Globus pallidus (tissue), 1 donor: ENCODE results near the gene ATP1A1.

Source experiments
- DNase-seq: peaks from one replicate; pipeline ENCODE4 v3.0.0-alpha.2; 2015; ENCODE audit warnings: low spot score

Gene ATP1A1

GRCh38 chr1:116391185-116391584, 18.1 kb downstream of the ATP1A1 start:
- DNase-seq = no peak

GRCh38 chr1:116392717-116393404, 19.8 kb downstream of the ATP1A1 start:
- no peak for DNase-seq

GRCh38 chr1:116393792-116394191, 20.7 kb downstream of the ATP1A1 start:
- no peak for DNase-seq

- no peak for DNase-seq
Measured at GRCh38 chr1:116394270-116394669, 21.2 kb downstream of the ATP1A1 start.

- DNase-seq = no peak
Measured at GRCh38 chr1:116396769-116397168, 23.7 kb downstream of the ATP1A1 start.

- DNase-seq = no peak
Measured at GRCh38 chr1:116397728-116398127, 24.7 kb downstream of the ATP1A1 start.

- DNase-seq = no peak
Measured at GRCh38 chr1:116400780-116401179, 27.7 kb downstream of the ATP1A1 start.

GRCh38 chr1:116401646-116402176, 28.7 kb downstream of the ATP1A1 start:
- DNase-seq = no peak

GRCh38 chr1:116402333-116402732, 29.3 kb downstream of the ATP1A1 start:
- no peak for DNase-seq

- DNase-seq = no peak
Measured at GRCh38 chr1:116403496-116404136, 30.6 kb downstream of the ATP1A1 start.

GRCh38 chr1:116404699-116405098, 31.7 kb downstream of the ATP1A1 start:
- DNase-seq = no peak

GRCh38 chr1:116405241-116406135, 32.4 kb downstream of the ATP1A1 start:
- DNase-seq = no peak

- no peak for DNase-seq
Measured at GRCh38 chr1:116407033-116407432, 34.0 kb downstream of the ATP1A1 start.

- no peak for DNase-seq
Measured at GRCh38 chr1:116408193-116408592, 35.1 kb downstream of the ATP1A1 start.

- no peak for DNase-seq
Measured at GRCh38 chr1:116408803-116409720, 36.0 kb downstream of the ATP1A1 start.

GRCh38 chr1:116409751-116410191, 36.7 kb downstream of the ATP1A1 start:
- no peak for DNase-seq

- no peak for DNase-seq
Measured at GRCh38 chr1:116411784-116412479, 38.9 kb downstream of the ATP1A1 start.

- DNase-seq = no peak
Measured at GRCh38 chr1:116412480-116412798, 39.4 kb downstream of the ATP1A1 start.

GRCh38 chr1:116412898-116413297, 39.9 kb downstream of the ATP1A1 start:
- no peak for DNase-seq

- no peak for DNase-seq
Measured at GRCh38 chr1:116413414-116413813, 40.4 kb downstream of the ATP1A1 start.

GRCh38 chr1:116414364-116414763, 41.3 kb downstream of the ATP1A1 start:
- DNase-seq = no peak
